NCI-H460 (cell line): ENCODE results near the gene EPM2A. TPM values are rescaled to one million over a fixed set of nuclear protein-coding genes. Genes with fewer than 3 reads are reported as not detected.

Source experiments
- DNase-seq: peaks from one replicate; pipeline ENCODE4 v3.0.0-alpha.2; 2016; ENCODE audit warnings: low read depth; ENCODE audit errors: extremely low read depth
- total RNA-seq: library from RNA; depleted of rRNA; stranded (reverse); fragments of >200 nt; shearing (Covaris generic); gene quantifications from 2 replicates; pipeline ENCODE4 v1.2.3, GENCODE V29; 2014

Gene EPM2A
- total RNA-seq, 1 experiment from 2014 or later, result 5.7 TPM

DNA sequence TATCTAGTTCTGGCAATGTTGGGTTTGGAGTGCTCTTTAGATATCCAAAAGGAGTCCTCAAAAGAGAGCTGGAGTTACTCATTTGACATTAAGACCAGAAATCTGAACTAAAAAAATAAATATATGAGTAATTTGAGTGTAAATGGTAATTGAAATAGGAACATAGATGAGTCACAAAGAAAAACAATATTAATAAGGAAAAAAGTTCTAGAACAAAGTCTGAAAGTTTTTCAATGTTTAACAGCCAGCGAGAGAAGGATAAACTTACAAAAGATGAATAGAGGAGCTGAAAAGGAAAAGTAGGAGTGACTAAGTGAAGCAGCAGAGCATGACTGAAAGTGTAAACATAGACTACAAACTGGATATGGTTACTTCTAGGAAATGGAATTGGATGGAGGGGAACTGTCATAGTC lies 46.8 kb downstream of the EPM2A start:
- no peak for DNase-seq

DNA sequence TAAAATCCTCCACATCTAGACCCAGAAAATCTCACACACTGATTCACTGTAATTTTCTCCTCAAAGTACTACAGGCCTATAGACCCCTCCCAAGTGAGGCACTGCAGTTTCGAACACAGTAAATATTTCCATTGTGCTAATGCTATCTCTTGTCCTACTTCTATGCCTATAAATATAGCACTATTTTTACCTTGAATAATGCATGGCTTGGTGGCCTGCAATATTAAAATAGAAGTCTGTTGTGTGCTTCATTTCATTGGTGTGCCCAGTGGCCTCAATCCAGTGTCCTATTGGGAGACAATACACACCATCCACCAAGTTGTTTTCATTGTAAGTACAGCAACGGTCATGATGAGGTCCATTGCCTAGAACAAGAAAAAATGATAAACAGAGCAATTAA lies 49.4 kb downstream of the EPM2A start:
- DNase-seq, result no peak

GRCh38 chr6:145681965-145682364 lies 53.4 kb downstream of the EPM2A start:
- no peak for DNase-seq

DNA sequence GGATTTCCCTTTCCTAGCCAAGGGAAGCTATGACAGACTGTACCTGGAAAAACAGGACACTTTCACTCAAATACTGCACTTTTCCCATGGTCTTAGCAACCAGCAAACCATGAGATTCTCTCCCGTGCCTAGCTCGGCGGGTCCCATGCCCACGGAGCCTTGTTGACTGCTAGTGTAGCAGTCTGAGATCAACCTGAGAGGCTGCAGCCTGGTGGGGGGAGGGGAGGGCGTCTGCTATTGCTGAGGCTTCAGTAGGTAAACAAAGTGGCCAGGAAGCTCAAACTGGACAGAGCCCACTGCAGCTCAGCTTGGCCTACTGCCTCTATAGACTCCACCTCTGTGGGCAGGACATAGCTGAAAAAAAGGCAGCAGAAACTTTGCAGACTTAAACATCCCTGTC lies 61.8 kb downstream of the EPM2A start:
- no peak for DNase-seq

- no peak for DNase-seq
Measured at GRCh38 chr6:145670311-145670710, 65.0 kb downstream of the EPM2A start.

GRCh38 chr6:145669627-145670034 lies 65.7 kb downstream of the EPM2A start:
- DNase-seq, result no peak

- DNase-seq, result no peak
Measured at GRCh38 chr6:145668844-145669243, 66.5 kb downstream of the EPM2A start.

DNA sequence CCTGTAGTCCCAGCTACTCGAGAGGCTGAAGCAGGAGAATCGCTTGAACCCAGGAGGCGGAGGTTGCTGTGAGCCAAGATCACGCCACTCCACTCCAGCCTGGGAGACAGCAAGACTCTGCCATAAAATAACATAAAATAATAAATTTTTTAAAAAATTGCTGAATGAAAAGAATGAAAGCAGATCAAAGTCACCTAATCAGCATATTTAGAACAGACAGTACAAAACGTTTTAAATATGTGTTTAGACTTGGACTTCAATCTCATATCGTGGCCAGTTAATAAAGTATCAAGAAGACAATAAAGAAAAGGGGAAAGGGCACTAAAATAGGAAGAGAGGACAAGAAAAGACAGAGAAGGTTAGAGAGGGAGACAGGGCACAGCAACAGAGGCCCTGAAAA lies 74.6 kb downstream of the EPM2A start:
- no peak for DNase-seq

DNA sequence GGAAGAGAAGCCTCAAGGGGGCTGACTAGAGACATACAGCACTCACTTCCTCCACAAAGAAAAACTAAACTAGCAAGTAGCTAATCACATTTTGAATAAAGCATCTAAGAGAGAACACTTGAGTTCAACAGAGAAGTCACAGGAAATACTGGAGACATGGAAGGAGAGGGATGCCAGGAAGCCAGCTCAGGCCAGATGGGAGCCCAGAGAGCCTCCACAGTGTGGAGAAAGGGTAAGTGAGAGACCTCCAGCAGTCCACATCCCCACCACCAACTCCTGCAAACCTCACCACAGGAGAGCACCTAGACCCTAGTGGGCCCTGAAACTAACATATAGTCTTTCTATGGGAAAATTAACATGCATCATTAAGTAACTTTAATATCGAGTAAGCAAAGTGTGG lies 79.2 kb downstream of the EPM2A start:
- no peak for DNase-seq

DNA sequence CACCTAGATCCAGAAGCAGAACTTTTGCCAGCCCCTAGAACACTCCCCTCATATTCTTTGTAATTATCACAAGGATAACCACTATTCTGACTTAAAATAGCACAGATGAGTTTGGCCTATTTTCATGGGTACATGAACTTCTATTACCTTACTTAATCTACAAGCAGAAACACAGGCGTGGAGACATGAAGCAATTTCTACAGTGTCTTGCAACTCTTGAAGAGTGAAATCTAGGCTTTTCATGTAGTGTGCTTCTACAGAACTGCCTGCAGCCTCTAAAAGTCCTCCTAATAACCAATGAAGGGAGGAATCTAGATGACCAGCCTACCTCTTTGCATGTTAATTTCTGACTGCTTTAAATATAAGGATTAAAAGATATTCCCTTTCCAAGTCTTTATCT lies 82.7 kb downstream of the EPM2A start:
- no peak for DNase-seq

GRCh38 chr6:145651988-145652387 lies 83.3 kb downstream of the EPM2A start:
- DNase-seq, result no peak

DNA sequence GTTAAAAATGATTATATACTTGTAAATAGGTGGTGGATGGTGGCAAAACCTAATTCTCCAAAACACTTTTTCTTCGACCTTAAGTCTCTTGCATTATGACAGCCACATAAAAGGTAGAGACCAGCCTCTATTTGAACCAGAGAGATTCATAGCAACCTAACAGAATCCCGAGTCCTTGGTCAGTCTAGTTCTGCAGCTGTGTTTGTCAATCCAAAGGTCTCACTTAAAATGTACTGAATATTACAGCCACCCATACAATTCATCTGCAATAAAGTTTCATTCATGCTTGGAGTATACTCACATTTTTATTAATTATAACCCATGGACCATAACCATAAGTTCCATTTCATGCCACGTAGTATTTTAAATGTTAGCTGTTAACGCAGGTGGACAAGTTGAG lies 87.2 kb downstream of the EPM2A start:
- no peak for DNase-seq

DNA sequence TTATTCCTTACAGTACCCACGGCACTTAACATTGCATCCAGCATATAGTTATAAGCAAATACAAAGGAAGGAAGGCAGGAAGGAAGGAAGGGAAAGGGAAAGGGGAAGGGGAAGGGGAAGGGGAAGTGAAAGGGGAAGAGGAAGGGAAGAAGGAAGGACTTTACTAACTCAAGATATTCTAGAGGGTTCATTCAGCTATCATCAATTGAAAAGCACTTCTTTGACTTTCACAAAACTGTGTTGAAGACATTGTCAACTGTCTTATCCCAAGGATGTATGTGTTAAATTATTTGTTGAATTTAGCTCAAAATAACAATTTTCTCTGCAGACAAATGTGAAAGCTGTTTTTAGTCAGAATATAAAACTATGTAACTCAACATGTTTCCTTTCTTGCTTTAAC lies 87.7 kb downstream of the EPM2A start:
- no peak for DNase-seq

- no peak for DNase-seq
Measured at GRCh38 chr6:145643760-145644159, 91.6 kb downstream of the EPM2A start.

GRCh38 chr6:145633981-145634627 lies 101.2 kb downstream of the EPM2A start:
- peak; percentile 76 for DNase-seq

DNA sequence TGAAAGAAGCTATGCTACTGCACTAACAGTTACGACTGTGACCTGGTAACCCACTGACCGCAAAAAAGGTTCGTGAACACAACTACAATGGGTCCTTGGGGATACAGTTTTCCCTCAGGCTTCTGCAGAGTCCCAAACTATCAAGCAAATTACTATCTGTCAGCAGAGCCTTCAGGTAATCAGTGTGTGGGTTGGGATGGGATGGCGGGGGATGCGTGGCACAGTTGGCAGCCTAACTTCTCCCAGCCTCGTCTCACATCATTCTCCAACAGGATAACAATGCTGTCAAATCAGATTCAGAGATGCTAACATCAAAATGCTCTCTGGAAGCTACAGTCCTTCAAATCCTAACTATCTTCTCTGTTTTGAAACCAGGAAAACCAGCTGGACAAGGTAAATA lies 102.3 kb downstream of the EPM2A start:
- no peak for DNase-seq

DNA sequence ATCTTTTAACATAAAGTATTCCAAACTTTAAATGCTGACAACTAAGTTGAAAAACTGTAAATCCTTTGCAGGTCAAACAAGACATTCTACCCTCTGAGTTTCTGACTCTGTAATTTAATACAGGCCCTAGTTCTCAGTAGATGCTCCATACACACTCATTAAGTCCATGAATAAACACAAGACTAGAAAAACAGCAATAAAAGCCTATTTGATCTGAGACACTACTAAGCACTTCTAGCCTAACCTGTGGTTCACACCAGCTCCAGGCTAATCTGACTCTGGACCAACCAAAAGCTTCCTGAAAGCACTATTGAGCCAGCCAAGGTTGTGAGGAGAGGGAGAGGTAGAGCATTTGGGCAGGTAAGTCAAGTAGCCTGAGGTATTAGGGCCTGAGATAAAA lies 103.9 kb downstream of the EPM2A start:
- DNase-seq, result no peak

DNA sequence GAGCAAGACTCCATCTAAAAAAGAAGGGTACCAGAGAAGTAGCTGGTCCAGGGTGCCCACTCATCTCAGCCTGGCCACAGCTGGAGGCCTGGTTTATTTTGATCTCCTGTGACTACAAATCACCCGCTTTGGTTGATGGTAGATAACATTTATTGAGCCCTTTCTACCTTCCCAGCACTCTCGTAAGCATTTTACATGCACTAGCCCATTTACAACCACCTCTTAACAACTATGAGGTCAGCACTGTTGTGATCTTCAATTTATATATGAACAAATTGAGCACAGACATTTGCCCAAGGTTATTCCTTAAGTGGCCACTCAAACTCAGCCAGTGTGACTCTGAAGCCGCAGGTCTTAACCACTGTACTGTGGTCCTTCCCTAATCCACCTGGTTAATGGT lies 104.7 kb downstream of the EPM2A start:
- DNase-seq, result no peak

- no peak for DNase-seq
Measured at GRCh38 chr6:145629478-145629877, 105.8 kb downstream of the EPM2A start.

DNA sequence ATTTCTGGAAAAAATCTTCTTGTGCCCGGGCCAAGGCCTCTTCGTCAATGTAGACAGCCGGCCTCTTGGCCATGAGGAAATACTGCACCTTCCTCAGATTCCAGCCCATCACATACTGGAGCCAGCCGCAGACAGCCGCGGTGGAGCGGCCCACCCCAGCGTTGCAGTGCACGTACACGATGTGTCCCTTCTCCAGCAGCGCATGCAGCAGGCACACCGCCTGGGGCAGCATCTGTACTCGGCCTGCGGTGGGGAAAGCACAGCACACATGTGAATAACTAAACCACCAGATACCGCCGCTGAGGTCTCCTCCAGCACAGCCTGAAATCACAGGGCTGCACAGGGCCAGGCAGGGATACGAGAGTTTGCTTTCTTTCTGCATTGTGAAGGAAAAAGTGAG lies 107.9 kb downstream of the EPM2A start:
- no peak for DNase-seq

GRCh38 chr6:145626857-145627256 lies 108.5 kb downstream of the EPM2A start:
- DNase-seq, result no peak

DNA sequence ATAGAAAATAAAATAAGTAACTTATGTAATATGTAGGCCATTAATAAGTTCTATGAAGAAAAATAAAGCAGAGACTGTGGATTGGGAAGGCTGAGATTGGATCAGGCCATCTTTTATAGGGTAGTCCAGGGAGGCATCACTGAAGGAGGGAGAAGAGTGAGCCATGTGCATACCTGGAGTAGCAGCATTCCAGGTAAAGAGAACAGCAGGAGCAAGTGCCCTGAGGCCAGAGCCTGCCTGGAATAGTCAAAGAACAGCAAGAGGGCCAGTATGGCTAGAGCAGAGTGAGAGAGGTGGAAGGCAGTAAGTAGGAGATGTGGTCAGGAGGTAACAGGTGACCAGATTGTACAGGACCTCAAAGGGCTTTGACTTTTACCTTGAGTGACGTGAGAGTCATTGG lies 112.1 kb downstream of the EPM2A start:
- DNase-seq, result no peak

GRCh38 chr6:145621776-145622175 lies 113.5 kb downstream of the EPM2A start:
- DNase-seq, result no peak
